ENCODE data around the gene NME3. TPM values are rescaled to one million over a fixed set of nuclear protein-coding genes. Genes with fewer than 3 reads are reported as not detected.

NME3 gene
- total and polyA plus RNA-seq, 10 of the 15 experiments (the other 5 are each of a cell fraction or from before 2014, with no cell fraction given), result 0.61 to 55.5 (median 26.5) TPM

GRCh38 chr16:1746693-1747195, 24.6 kb downstream of the NME3 start:
- H3K9ac ChIP-seq (ENCODE audit: control insufficient read depth, insufficient read depth, low read length), result no peak overlapping the region
- ChIA-PET SMC1A (ENCODE audit: uncharacterized antibody, unreplicated experiment) (no interaction called here), POLR2A (no interaction called here), RAD21 (ENCODE audit: unreplicated experiment) (no interaction called here), CTCF (no interaction called here)
- in situ Hi-C loops (cut with MboI), result no loop called here
- no peaks in the 10 kb centered on the region for H3K79me2 ChIP-seq (ENCODE audit: control insufficient read depth, insufficient read depth, low read length)
- WGBS (ENCODE audit: insufficient coverage, insufficient replicate concordance, low lambda C conversion rate, missing lambda C conversion rate), result 98% methylated on average over 30 of the region's 31 CpGs
- no peaks in the 10 kb centered on the region for H3K27me3 ChIP-seq (replicated peaks in 1 of 2; ENCODE audit: control insufficient read depth in 2 of 2, insufficient read depth in 2 of 2, low read length in 1 of 2)
- no peak overlapping the region for H3K4me2 ChIP-seq (ENCODE audit: control insufficient read depth, insufficient read depth)
- no peaks in the 10 kb centered on the region for H4K20me1 ChIP-seq (ENCODE audit: control insufficient read depth, insufficient read depth)
- H3K4me3 ChIP-seq, result no peak overlapping the region
- intact Hi-C loops (cut with micrococcal nuclease; ENCODE audit: unreplicated experiment), result no loop called here
- no TSS peak for BruUV-seq (replicated peaks)
- H3K4me1 ChIP-seq (ENCODE audit: control insufficient read depth, insufficient read depth, low read length), result no peaks in the 10 kb centered on the region
- no peak for ATAC-seq
- no peak overlapping the region for H2AFZ ChIP-seq (ENCODE audit: control insufficient read depth, low read depth, low read length)
- peaks cover 7 to 13% of the 10 kb centered on the region in 2 experiments for H3K36me3 ChIP-seq (ENCODE audit: control insufficient read depth in 2 of 2, insufficient read depth in 2 of 2, low read length in 1 of 2)
- no peak for FAIRE-seq
- DNase-seq (ENCODE audit: low read depth, low spot score), result no peak
- no peaks in the 10 kb centered on the region for H3K9me3 ChIP-seq (replicated peaks; ENCODE audit: control insufficient read depth, insufficient read depth, low read length)
- TF ChIP-seq NR2C1 (IDR thresholded peaks at IDR 0.05), result no peak
- no peak overlapping the region for H3K27ac ChIP-seq (ENCODE audit: control insufficient read depth, insufficient read depth)

- DNase-seq (ENCODE audit: low read depth, low spot score) (no peak), FAIRE-seq (no peak), ATAC-seq (no peak)
- WGBS (ENCODE audit: insufficient coverage, insufficient replicate concordance, low lambda C conversion rate, missing lambda C conversion rate), result 96% methylated on average over 29 of the region's 29 CpGs
- H3K27ac ChIP-seq (ENCODE audit: control insufficient read depth, insufficient read depth), result no peak overlapping the region
- H4K20me1 ChIP-seq (ENCODE audit: control insufficient read depth, insufficient read depth), result no peaks in the 10 kb centered on the region
- H3K4me1 ChIP-seq (ENCODE audit: control insufficient read depth, insufficient read depth, low read length), result no peaks in the 10 kb centered on the region
- no peaks in the 10 kb centered on the region for H3K79me2 ChIP-seq (ENCODE audit: control insufficient read depth, insufficient read depth, low read length)
- no peaks in the 10 kb centered on the region for H3K27me3 ChIP-seq (replicated peaks in 1 of 2; ENCODE audit: control insufficient read depth in 2 of 2, insufficient read depth in 2 of 2, low read length in 1 of 2)
- H2AFZ ChIP-seq (ENCODE audit: control insufficient read depth, low read depth, low read length), result no peak overlapping the region
- H3K4me2 ChIP-seq (ENCODE audit: control insufficient read depth, insufficient read depth), result no peak overlapping the region
- intact Hi-C loops (cut with micrococcal nuclease; ENCODE audit: unreplicated experiment), result no loop called here
- in situ Hi-C loops (cut with MboI), result no loop called here
- POLR2A ChIA-PET, result interaction anchor here (0.5 kb wide), 1 partner anchor 176 kb away, joined by 3 read pairs; no protein-coding TSS in a partner anchor
- SMC1A ChIA-PET (ENCODE audit: uncharacterized antibody, unreplicated experiment), result interaction anchor here (1.0 kb wide), 1 partner anchor 21 kb away, joined by 3 read pairs; no protein-coding TSS in a partner anchor
- BruUV-seq (replicated peaks), result no TSS peak
- H3K9ac ChIP-seq (ENCODE audit: control insufficient read depth, insufficient read depth, low read length), result no peak overlapping the region
- RAD21 ChIA-PET (ENCODE audit: unreplicated experiment), result no interaction called here
- no peaks in the 10 kb centered on the region for H3K9me3 ChIP-seq (replicated peaks; ENCODE audit: control insufficient read depth, insufficient read depth, low read length)
- H3K4me3 ChIP-seq, result no peak overlapping the region
- H3K36me3 ChIP-seq (ENCODE audit: control insufficient read depth in 2 of 2, insufficient read depth in 2 of 2, low read length in 1 of 2), result peaks cover 6 to 13% of the 10 kb centered on the region in 2 experiments
- CTCF ChIA-PET, result no interaction called here
- TF ChIP-seq LARP7 (IDR thresholded peaks at IDR 0.05) (no peak), ZNF687 (IDR thresholded peaks at IDR 0.05) (no peak), USF1 (IDR thresholded peaks at IDR 0.05; ENCODE audit: borderline replicate concordance, extremely low read length, insufficient read depth, low read depth, low read length) (no peak), CHD2 (IDR thresholded peaks at IDR 0.05; ENCODE audit: borderline replicate concordance, low read depth, low read length) (no peak), SMAD1 (IDR thresholded peaks at IDR 0.05; ENCODE audit: low read depth, partially characterized antibody) (no peak), CHD4 (IDR thresholded peaks at IDR 0.05) (no peak), RCOR1 (conservative IDR thresholded peaks at IDR 0.05; ENCODE audit: low read depth, low read length) (no peak), ZSCAN29 (IDR thresholded peaks at IDR 0.05) (no peak), EP300 (IDR thresholded peaks at IDR 0.05; ENCODE audit: borderline replicate concordance in 1 of 2, control insufficient read depth in 1 of 2, low read depth in 2 of 2, low read length in 2 of 2) (no peak), SP1 (IDR thresholded peaks at IDR 0.05; ENCODE audit: low read depth, low read length) (no peak), STAT3 (IDR thresholded peaks at IDR 0.05; ENCODE audit: low read depth, low read length) (no peak)
These were observed 25.2 kb downstream of the NME3 start for GRCh38 chr16:1745900-1746692.

Data from GM12878 (cell line).